ENCODE data around the gene PODN. TPM values are rescaled to one million over a fixed set of nuclear protein-coding genes. Genes with fewer than 3 reads are reported as not detected.

The PODN gene
- total and polyA plus RNA-seq, 2 of the 4 experiments (the other 2 are of a cell fraction) = 0.54 to 6.2 TPM

DNA sequence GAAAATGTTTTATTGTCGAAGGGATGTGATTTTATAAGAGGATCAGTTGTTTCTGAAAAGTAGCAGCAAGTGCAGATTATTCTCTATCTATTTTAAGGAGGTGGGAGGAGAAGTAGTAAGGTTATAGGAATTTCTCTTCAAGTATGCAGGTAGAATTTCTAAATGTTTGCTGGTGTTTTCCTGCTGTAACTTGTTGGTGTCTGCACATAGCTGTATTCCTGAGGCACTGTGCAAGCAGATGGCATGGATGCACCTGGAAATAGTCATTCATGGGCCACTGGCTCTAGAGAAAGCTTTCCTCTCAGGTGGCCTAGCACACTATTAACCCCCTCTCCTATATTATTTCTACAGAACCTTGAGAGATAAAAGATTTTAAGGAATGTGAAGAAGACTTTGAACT lies 30.3 kb upstream of the PODN start:
- Histone ChIP-seq H2AK9ac (replicated peaks; ENCODE audit: low read depth, low read length, poor library complexity) (no peak overlapping the region), H3K4me2 (ENCODE audit: low read depth, low read length) (no peak overlapping the region), H3K27me3 (ENCODE audit: control insufficient read depth, insufficient read depth, low read length) (no peaks in the 10 kb centered on the region), H2BK5ac (ENCODE audit: low read depth, low read length, poor library complexity, severe bottlenecking) (no peak overlapping the region), H2AK5ac (ENCODE audit: low read depth, low read length) (no peak overlapping the region), H3K23ac (ENCODE audit: low read depth, low read length) (no peak overlapping the region), H2BK120ac (ENCODE audit: low read depth, low read length) (no peak overlapping the region), H3K4me3 (ENCODE audit: insufficient read depth, low read depth, low read length) (no peak overlapping the region), H4K20me1 (ENCODE audit: insufficient read depth, low read length) (no peaks in the 10 kb centered on the region), H2BK20ac (ENCODE audit: low read depth, low read length) (no peak overlapping the region), H3K56ac (ENCODE audit: extremely low read depth, insufficient read depth, low read length) (no peak overlapping the region), H2AFZ (replicated peaks; ENCODE audit: low read length, poor library complexity) (no peak overlapping the region), H2BK15ac (ENCODE audit: low read depth, low read length) (no peak overlapping the region), H3K27ac (ENCODE audit: insufficient read depth, low read length) (no peak overlapping the region), H3K79me1 (ENCODE audit: low read depth in 1 of 2, low read length in 2 of 2) (peaks cover 4 to 34% of the 10 kb centered on the region in 2 experiments), H3K9me3 (ENCODE audit: control insufficient read depth, insufficient read depth, low read length) (no peaks in the 10 kb centered on the region), H4K91ac (ENCODE audit: insufficient read depth, low read depth, low read length) (no peak overlapping the region), H3K14ac (replicated peaks; ENCODE audit: low read depth, low read length) (no peak overlapping the region), H4K8ac (ENCODE audit: low read depth in 2 of 2, low read length in 2 of 2) (no peak overlapping the region), H3K4ac (ENCODE audit: low read depth, low read length) (no peak overlapping the region), H3K9ac (ENCODE audit: low read depth, low read length) (no peak overlapping the region), H3K36me3 (ENCODE audit: control insufficient read depth, insufficient read depth, low read length) (peaks cover 10% of the 10 kb centered on the region), H4K5ac (ENCODE audit: low read depth, low read length) (no peak overlapping the region), H3K18ac (ENCODE audit: low read depth, low read length) (no peak overlapping the region), H3K4me1 (ENCODE audit: control insufficient read depth, insufficient read depth, low read length) (no peaks in the 10 kb centered on the region), H3K9me1 (ENCODE audit: insufficient read depth, low read length) (peaks cover 5% of the 10 kb centered on the region)
- intact Hi-C loops (cut with micrococcal nuclease) (no loop called here), in situ Hi-C loops (cut with MboI; ENCODE audit: low sequenced_read_pairs) (no loop called here), dilution Hi-C loops (cut with HindIII; ENCODE audit: low sequenced_read_pairs, unreplicated experiment) (no loop called here)
- ATAC-seq (ENCODE audit: low read depth) = no peak
- ChIA-PET CTCF (interaction anchor here (0.6 kb wide), 1 partner anchor 919 kb away, joined by 4 read pairs; no protein-coding TSS in a partner anchor), POLR2A (ENCODE audit: unreplicated experiment) (interaction anchor here (0.6 kb wide), 1 partner anchor 116 kb away, joined by 3 read pairs; no protein-coding TSS in a partner anchor)
- no CpG with 5 or more reads among the region's 1 CpG for WGBS, 2 experiments (ENCODE audit: extremely low coverage in 2 of 2, insufficient read length in 1 of 2)
- no peak for DNase-seq
- BruUV-seq (replicated peaks) = no TSS peak
- TF ChIP-seq CTCF (conservative IDR thresholded peaks at IDR 0.05; ENCODE audit: low read depth, low read length) (no peak), FOS (IDR thresholded peaks at IDR 0.05; ENCODE audit: low read depth, low read length) (no peak), CHD1 (IDR thresholded peaks at IDR 0.05; ENCODE audit: low read depth, low read length) (no peak), RFX5 (IDR thresholded peaks at IDR 0.05; ENCODE audit: low read depth, low read length) (no peak), RAD21 (IDR thresholded peaks at IDR 0.05; ENCODE audit: low read length) (no peak), MAFK (IDR thresholded peaks at IDR 0.05; ENCODE audit: low read depth, low read length) (no peak), MAZ (IDR thresholded peaks at IDR 0.05; ENCODE audit: borderline replicate concordance, low read depth, low read length) (no peak), SMC3 (IDR thresholded peaks at IDR 0.05; ENCODE audit: low read depth, low read length) (no peak), BHLHE40 (IDR thresholded peaks at IDR 0.05; ENCODE audit: low read depth, low read length) (no peak), MXI1 (IDR thresholded peaks at IDR 0.05; ENCODE audit: borderline replicate concordance, low read depth, low read length) (no peak), USF2 (IDR thresholded peaks at IDR 0.05; ENCODE audit: low read depth, low read length) (no peak), RCOR1 (IDR thresholded peaks at IDR 0.05; ENCODE audit: insufficient replicate concordance, low read length) (no peak), NFE2L2 (IDR thresholded peaks at IDR 0.05; ENCODE audit: low read depth, low read length) (no peak), POLR2A (IDR thresholded peaks at IDR 0.05; ENCODE audit: low read depth, low read length) (no peak)
- TF ChIP-seq, protein P1, sequence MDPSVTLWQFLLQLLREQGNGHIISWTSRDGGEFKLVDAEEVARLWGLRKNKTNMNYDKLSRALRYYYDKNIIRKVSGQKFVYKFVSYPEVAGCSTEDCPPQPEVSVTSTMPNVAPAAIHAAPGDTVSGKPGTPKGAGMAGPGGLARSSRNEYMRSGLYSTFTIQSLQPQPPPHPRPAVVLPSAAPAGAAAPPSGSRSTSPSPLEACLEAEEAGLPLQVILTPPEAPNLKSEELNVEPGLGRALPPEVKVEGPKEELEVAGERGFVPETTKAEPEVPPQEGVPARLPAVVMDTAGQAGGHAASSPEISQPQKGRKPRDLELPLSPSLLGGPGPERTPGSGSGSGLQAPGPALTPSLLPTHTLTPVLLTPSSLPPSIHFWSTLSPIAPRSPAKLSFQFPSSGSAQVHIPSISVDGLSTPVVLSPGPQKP (IDR thresholded peaks at IDR 0.05; ENCODE audit: borderline replicate concordance, low read depth, low read length) = no peak
